ENCODE data around the gene NIT2. TPM values are rescaled to one million over a fixed set of nuclear protein-coding genes. Genes with fewer than 3 reads are reported as not detected.
"Not testable (repeated sequence)": the region's sequence is repeated elsewhere in the genome, so short reads cannot be mapped to it uniquely, and the experiment has no call there.

NIT2 gene
- total RNA-seq: 60.4 TPM
- long read RNA-seq, full-length matches to known transcripts: 52 of 80 reads
- long read RNA-seq, partial matches to known transcripts: 8 of 80 reads
- long read RNA-seq, other reads (novel, unspliced or antisense): 20 of 80 reads

- peak; percentile 99 for ATAC-seq (ENCODE audit: poor library complexity)
- intact Hi-C loops (cut with DNase I): no loop called here
These were observed at the start of gene NIT2 for GRCh38 chr3:100334488-100335351. TSS of gene NIT2 (plus strand) at chr3:100334757. CDS start at chr3:100334792, 35 bp downstream.

GRCh38 chr3:100288288-100288894 is 46.2 kb upstream of the NIT2 start:
- ATAC-seq (ENCODE audit: poor library complexity): no peak
- DNase-seq: no peak
- intact Hi-C loops (cut with DNase I): no loop called here

More at GRCh38 chr3:100334488-100335351, at the start of gene NIT2:
- DNase-seq: peak; percentile 92

DNA sequence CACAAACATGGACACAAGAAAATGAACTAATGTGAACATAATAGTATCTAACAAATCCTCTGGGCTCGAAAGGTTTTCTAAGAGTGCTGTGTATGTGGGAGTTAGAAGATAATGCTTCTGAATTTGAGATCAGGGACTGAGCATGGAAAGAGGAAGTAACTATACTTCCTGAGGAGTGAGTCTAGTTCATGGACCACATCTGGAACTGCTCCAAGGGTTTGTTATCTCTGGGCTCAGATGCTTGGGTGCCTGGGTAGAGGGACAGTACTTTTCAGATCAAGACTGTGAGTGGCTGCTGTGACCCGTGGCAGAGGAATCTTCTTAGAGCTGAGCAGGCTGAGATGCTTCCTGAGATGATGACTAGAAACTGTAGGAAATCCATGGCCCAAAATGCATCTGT is 45.2 kb upstream of the NIT2 start:
- no peak for DNase-seq
- intact Hi-C loops (cut with DNase I): no loop called here
- ATAC-seq (ENCODE audit: poor library complexity): no peak

- no peak for ATAC-seq (ENCODE audit: poor library complexity)
- DNase-seq: no peak
- intact Hi-C loops (cut with DNase I): no loop called here
These were observed 39.5 kb upstream of the NIT2 start for GRCh38 chr3:100295089-100295488.

- intact Hi-C loops (cut with DNase I): no loop called here
- ATAC-seq (ENCODE audit: poor library complexity) (no peak), DNase-seq (no peak)
These were observed 36.8 kb upstream of the NIT2 start for GRCh38 chr3:100297784-100298183.

DNA sequence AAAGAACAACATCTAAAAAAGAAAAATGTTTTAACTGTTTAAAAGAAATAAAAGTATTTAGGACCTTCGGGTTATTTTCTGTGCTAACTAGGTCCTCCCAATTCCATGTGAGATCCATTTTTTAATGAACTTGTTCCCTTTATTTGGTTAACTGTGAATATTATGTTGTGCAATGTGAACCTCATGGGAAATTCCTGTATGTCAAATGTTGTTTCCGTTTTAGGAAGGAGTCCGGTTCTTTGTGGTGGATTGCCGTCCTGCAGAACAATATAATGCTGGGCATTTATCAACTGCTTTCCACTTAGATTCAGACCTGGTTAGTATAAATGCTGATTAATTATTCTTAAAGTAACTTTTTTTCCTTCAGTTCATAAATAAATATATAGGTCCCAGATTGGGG is 35.5 kb upstream of the NIT2 start:
- ATAC-seq (ENCODE audit: poor library complexity): no peak
- DNase-seq: no peak
- intact Hi-C loops (cut with DNase I): no loop called here

GRCh38 chr3:100306695-100307094 is 27.9 kb upstream of the NIT2 start:
- DNase-seq (no peak), ATAC-seq (ENCODE audit: poor library complexity) (no peak)
- intact Hi-C loops (cut with DNase I): no loop called here

- DNase-seq (no peak), ATAC-seq (ENCODE audit: poor library complexity) (no peak)
- intact Hi-C loops (cut with DNase I): loop anchor here (10.0 kb wide), 1 partner anchor 284 kb away; no protein-coding TSS in a partner anchor
These were observed 24.1 kb upstream of the NIT2 start for GRCh38 chr3:100310355-100310965.

DNA sequence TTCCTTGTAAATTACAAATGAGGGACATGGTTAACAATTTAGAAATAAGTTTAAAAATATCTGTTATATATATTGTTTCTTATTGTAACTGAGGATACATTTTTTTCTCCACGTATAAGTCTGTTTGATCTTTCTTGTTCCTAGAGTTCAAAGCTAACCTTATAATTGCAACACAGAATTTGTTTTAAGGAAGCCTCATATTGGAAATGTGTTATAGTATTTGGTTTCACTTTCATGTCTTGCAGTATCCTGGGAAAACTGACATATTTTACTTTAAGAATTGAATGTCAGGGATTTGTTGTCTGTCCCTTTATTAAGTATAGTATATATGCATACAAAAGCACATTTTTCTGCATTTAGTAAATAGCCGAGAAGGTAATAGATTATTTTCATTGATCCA is 23.5 kb upstream of the NIT2 start:
- intact Hi-C loops (cut with DNase I): loop anchor here (10.0 kb wide), 1 partner anchor 284 kb away; no protein-coding TSS in a partner anchor
- ATAC-seq (ENCODE audit: poor library complexity) (no peak), DNase-seq (no peak)

- no peak for DNase-seq
- ATAC-seq (ENCODE audit: poor library complexity): peak; percentile 87
- intact Hi-C loops (cut with DNase I): loop anchor here (10.0 kb wide), 1 partner anchor 278 kb away; no protein-coding TSS in a partner anchor
These were observed 17.9 kb upstream of the NIT2 start for GRCh38 chr3:100316641-100317069.

DNA sequence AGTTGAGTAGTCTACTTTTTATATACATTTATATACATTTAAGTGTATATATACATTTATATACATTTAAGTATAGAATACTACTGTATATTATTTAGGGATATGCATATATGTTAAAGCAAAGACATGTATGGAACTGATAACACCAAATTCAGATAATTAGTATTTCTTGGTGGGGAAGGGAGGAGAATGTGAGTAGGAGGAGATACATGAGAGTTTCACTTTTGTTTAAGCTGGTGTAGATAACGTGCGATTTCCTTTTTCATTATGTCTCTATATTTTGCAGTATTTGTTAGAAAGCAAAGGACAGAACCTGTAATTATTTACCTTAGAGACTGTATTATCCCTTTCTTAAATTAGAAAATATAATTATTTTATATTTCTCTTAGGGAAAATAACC is 16.6 kb upstream of the NIT2 start:
- ATAC-seq (ENCODE audit: poor library complexity): no peak
- intact Hi-C loops (cut with DNase I): loop anchor here (10.0 kb wide), 1 partner anchor 277 kb away; no protein-coding TSS in a partner anchor
- DNase-seq: no peak

- intact Hi-C loops (cut with DNase I): loop anchor here (10.0 kb wide), 1 partner anchor 275 kb away; no protein-coding TSS in a partner anchor
- no peak for ATAC-seq (ENCODE audit: poor library complexity)
- DNase-seq: no peak
These were observed 14.6 kb upstream of the NIT2 start for GRCh38 chr3:100319951-100320350.

- ATAC-seq (ENCODE audit: poor library complexity): no peak
- intact Hi-C loops (cut with DNase I): no loop called here
- DNase-seq: no peak
These were observed 10.5 kb upstream of the NIT2 start for GRCh38 chr3:100324044-100324443.

DNA sequence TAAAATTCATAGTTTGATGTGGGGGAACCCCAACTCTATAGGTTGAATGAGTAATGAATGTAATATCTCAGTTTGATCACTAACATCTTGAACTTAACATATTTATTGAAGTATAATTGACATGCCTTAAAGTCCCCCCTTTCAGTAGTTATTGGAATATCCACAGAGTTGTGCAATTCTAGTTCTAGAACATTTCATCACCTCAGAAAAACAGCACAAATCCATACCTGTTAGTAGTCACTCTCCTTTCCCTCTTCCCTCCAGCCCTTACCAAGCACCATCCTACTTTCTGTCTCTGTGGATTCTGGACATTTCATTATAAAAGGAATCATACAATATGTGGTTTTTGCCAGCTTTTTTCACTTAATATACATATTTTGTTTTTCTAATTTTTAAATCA is 8.7 kb upstream of the NIT2 start:
- no peak for ATAC-seq (ENCODE audit: poor library complexity)
- DNase-seq: no peak
- intact Hi-C loops (cut with DNase I): no loop called here

DNA sequence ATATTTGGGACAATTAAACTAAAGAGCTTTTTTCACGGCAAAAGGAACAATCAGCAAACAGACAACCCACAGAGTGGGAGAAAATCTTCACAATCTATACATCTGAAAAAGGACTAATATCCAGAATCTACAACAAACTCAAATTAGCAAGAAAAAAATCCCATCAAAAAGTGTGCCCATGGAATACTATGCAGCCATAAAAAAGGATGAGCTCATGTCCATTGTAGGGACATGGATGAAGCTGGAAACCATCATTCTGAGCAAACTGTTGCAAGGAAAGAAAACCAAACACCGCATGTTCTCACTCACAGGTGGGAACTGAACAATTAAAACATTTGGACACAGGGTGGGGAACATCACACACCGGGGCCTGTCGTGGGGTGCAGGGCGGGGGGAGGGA is 7.2 kb upstream of the NIT2 start:
- DNase-seq; ATAC-seq (ENCODE audit: poor library complexity); intact Hi-C loops (cut with DNase I): not testable (repeated sequence)

- ATAC-seq (ENCODE audit: poor library complexity) (no peak), DNase-seq (no peak)
- intact Hi-C loops (cut with DNase I): no loop called here
These were observed 4.6 kb upstream of the NIT2 start for GRCh38 chr3:100329800-100330489.

DNA sequence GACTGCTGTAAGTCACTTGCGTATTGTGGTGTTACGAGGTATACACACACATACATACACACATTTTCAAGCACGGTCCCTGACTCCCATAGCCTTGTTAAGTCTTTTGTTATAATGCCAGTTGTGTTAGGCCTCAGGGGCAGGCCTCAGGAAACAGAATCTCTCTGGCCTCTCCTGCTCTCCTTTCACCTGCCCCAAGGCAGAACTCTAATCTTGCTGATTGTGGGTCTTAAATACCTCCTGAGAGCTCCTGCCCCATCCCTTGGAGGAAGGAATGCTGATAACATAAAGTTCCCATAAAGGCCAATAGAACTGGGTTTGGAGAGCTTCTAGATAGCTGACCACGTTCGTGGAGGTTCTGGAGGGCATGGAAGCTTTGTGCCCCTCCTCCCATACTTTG is 3.9 kb upstream of the NIT2 start:
- intact Hi-C loops (cut with DNase I): no loop called here
- DNase-seq: no peak

GRCh38 chr3:100331660-100332059 is 2.9 kb upstream of the NIT2 start:
- intact Hi-C loops (cut with DNase I): no loop called here
- DNase-seq (no peak), ATAC-seq (ENCODE audit: poor library complexity) (no peak)

More for the DNA sequence above, 3.9 kb upstream of the NIT2 start:
- no peak for ATAC-seq (ENCODE audit: poor library complexity)

DNA sequence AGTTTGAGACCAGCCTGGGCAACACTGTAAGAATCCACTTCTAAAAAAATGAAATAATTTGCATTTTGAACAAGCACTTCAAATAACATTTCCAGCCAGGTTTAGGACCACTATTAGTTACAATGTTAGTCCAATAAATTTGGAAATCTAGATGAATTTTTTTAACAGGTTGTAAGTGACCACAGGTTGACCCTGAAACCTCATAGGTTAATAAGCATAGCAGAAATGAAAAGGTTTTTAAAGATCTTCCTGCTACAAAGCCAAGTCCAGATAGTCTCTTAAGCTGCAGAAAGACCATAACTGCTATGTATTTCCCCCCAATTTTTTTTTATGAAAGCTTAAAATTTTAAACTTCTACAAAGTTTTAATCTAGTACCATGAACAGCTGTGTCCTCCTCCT is 1.5 kb upstream of the NIT2 start:
- DNase-seq (no peak), ATAC-seq (ENCODE audit: poor library complexity) (no peak)
- intact Hi-C loops (cut with DNase I): no loop called here
